Type B pancreatic cell (in vitro differentiated cells): ENCODE measurements around the gene ATRNL1. TPM values are rescaled to one million over a fixed set of nuclear protein-coding genes. Genes with fewer than 3 reads are reported as not detected.
"Not testable (repeated sequence)": the region's sequence is repeated elsewhere in the genome, so short reads cannot be mapped to it uniquely, and the experiment has no call there.

ENCODE experiments used
- DNase-seq: peaks from one replicate; pipeline ENCODE4 v3.0.0; 2021; ENCODE audit warnings: mixed read lengths; ENCODE audit not compliant: unreplicated experiment; ENCODE audit errors: extremely low spot score
- H3K27ac Mint-ChIP-seq: 2 replicates; pipeline ENCODE4 v1.8.0; 2021; ENCODE audit warnings: mild to moderate bottlenecking, mixed read lengths
- H3K27me3 Mint-ChIP-seq: 2 replicates; pipeline ENCODE4 v1.8.0; 2021; ENCODE audit warnings: mixed read lengths
- H3K36me3 Mint-ChIP-seq: 2 replicates; pipeline ENCODE4 v1.8.0; 2021; ENCODE audit warnings: mixed read lengths
- H3K4me1 Mint-ChIP-seq: one replicate; pipeline ENCODE4 v1.8.0; 2021; ENCODE audit warnings: mixed read lengths; ENCODE audit not compliant: unreplicated experiment
- H3K4me3 Mint-ChIP-seq: 2 replicates; pipeline ENCODE4 v1.8.0; 2021; ENCODE audit warnings: mild to moderate bottlenecking, mixed read lengths
- H3K9me3 Mint-ChIP-seq: 2 replicates; pipeline ENCODE4 v1.8.0; 2021; ENCODE audit warnings: mixed read lengths
- CTCF ChIP-seq: fragments of 200-600 bp; sonication (generic); conservative IDR thresholded peaks from 2 replicates; pipeline ENCODE4 v1.5.0; 2021; ENCODE audit warnings: antibody characterized with exemption, mild to moderate bottlenecking
- total RNA-seq: library from RNA; stranded (reverse); gene quantifications from 2 replicates; pipeline ENCODE4 v1.2.1, GENCODE V29; 2021; ENCODE audit warnings: low replicate concordance

Gene ATRNL1
- total RNA-seq, 1 donor from 2014 or later = 38.4 TPM

DNA sequence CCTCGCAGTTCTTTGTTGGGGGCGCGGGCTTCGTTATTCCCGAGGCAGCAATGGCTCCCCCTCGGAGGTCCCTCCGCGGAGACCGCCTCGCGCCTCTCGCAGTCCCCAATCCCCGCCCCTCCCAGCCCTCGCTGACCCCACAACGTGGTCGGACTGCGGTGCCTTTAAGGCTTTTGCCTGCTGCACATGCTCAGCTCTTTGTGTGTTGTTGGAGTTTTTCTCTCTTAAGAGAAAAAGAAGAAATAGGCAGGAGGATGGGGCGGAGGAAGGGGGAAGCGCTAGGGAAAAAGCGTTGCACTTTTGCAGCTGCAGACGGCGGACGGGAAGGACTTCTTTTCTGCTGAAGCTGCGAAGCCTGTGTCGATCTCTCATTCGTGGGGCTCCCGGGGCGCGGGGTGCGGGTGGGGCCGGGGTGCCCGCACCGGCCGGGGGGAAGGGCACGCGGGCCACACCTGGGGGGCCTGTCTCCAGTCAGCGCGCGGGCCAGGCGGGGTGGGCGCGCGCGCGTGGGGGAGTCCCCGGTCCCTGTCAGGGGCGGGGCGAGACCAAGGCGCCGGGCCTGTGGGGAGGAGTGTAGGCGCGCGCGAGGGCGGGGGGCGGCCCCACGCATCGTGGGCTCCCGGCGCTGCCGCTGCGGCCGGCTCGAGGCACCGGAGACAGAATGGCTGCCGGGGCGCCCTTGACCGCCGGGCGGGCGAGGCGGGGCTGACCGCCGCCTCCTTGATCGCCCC, 445 bp upstream of the ATRNL1 start:
- Mint-ChIP-seq H3K27me3 (peaks cover 49% of the 10 kb centered on the region), H3K36me3 (no peaks in the 10 kb centered on the region), H3K4me1 (peaks cover 33% of the 10 kb centered on the region), H3K4me3 (peak overlapping the region; percentile 96), H3K27ac (peak overlapping the region; percentile 92), H3K9me3 (no peaks in the 10 kb centered on the region)
- DNase-seq = peak; percentile 75
- TF ChIP-seq CTCF = no peak

- peak overlapping the region; percentile 49 for H3K27ac Mint-ChIP-seq
- peak; percentile 48 for TF ChIP-seq CTCF
- no peak for DNase-seq
- peak overlapping the region; percentile 87 for H3K4me3 Mint-ChIP-seq
- H3K27me3 Mint-ChIP-seq = peaks cover 49% of the 10 kb centered on the region
- no peaks in the 10 kb centered on the region for H3K9me3 Mint-ChIP-seq
- H3K4me1 Mint-ChIP-seq = peaks cover 33% of the 10 kb centered on the region
- H3K36me3 Mint-ChIP-seq = no peaks in the 10 kb centered on the region
Measured at GRCh38 chr10:115093776-115094408, 727 bp downstream of the ATRNL1 start.

DNA sequence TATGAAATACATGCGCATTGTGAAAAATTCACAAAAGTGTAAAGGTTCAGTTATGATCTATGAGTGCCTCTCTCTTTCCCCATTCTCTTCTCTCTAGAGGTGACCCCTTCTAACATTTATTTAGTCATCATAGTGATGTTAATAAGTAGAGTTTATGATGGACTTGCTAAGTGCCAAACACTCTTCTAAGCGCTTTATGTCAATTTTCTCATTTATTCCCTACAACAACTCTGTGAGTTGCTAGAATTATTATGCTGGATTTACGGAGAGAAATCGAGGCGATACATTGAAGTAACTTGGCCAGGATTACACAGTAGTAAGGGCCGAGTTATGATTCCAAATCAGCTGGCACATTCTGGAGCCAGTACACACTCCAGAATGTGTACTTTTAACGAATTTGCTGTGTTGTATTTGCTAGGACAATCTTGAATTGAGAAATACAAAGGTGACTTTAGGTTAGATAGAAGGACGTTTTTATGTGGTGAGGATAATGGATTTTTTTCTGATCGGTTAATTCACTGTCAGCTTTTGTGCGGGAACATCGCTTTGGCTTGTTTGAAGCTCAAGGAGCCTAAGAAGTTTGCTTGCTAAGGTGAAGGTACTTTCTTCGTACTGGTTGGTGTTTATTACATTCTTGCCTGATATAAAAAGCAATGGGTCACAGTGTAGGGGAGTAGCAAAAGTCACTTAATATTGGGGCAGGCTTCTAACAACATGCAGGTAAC, 1.4 kb downstream of the ATRNL1 start:
- H3K27me3 Mint-ChIP-seq = peaks cover 43% of the 10 kb centered on the region
- no peak for TF ChIP-seq CTCF
- peak overlapping the region; percentile 49 for H3K27ac Mint-ChIP-seq
- no peaks in the 10 kb centered on the region for H3K36me3 Mint-ChIP-seq
- DNase-seq = no peak
- H3K9me3 Mint-ChIP-seq = no peaks in the 10 kb centered on the region
- H3K4me1 Mint-ChIP-seq = peaks cover 33% of the 10 kb centered on the region
- peak overlapping the region; percentile 87 for H3K4me3 Mint-ChIP-seq

DNA sequence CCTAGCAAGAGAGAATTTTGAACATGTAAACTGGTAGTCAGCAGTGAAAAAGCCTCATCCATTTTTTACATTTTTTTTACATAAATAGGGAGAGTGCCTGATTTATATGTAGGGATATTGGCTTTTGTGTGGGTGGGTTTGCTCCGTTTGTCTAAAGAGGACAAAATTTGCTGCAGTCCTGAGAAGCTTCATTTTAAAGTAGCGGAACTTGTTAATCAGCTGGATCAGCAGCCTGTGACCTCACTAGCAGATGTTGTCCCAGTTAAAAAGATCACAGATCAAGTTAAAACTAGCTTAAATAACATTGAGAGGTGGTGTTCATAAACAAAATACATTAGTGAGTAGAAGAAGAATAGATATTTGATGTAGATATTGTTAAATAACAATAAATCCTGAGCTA, 2.6 kb downstream of the ATRNL1 start:
- H3K4me3 Mint-ChIP-seq = peak overlapping the region; percentile 55
- H3K36me3 Mint-ChIP-seq = no peaks in the 10 kb centered on the region
- DNase-seq = no peak
- peaks cover 33% of the 10 kb centered on the region for H3K4me1 Mint-ChIP-seq
- no peak overlapping the region for H3K27ac Mint-ChIP-seq
- peaks cover 39% of the 10 kb centered on the region for H3K27me3 Mint-ChIP-seq
- no peaks in the 10 kb centered on the region for H3K9me3 Mint-ChIP-seq
- TF ChIP-seq CTCF = no peak

DNA sequence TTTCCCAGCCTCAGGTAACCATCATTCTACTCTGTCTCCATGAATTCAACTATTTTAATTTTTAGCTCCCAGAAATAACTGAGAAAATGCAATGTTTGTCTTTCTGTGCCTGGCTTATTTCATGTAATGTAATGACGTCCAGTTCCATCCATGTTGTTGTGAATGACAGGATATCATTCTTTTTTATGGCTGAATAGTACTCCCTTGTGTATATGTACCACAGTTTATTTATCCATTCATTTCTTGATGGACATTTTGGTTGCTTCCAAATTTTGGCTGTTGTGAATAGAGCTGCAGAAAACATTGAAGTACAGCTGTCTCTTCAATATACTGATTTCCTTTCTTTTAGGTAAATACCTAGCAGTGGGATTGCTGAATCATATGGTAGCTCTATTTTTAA, 10.5 kb downstream of the ATRNL1 start:
- Mint-ChIP-seq H3K27ac (no peak overlapping the region), H3K4me3 (no peak overlapping the region), H3K36me3 (peaks cover 25% of the 10 kb centered on the region), H3K27me3 (no peaks in the 10 kb centered on the region), H3K9me3 (peaks cover 17% of the 10 kb centered on the region), H3K4me1 (no peaks in the 10 kb centered on the region)
- DNase-seq = no peak
- TF ChIP-seq CTCF = no peak

DNA sequence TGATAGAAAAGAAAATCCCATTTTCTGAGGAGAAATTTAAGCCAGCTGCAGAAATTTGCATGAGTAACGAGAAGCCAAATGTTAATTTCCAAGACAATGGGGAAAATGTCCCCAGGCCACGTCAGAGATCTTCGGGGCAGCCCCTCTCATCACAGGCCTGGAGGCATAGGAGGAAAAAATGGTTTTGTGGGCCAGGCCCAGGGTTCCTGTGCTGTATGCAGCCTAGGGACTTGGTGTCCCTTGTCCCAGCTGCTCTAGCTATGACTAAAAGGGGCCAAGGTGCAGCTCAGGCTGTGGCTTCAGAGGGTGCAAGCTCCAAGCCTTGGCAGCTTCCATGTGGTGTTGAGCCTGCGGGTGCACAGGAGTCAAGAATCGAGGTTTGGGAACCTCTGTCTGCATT, 12.2 kb downstream of the ATRNL1 start:
- peaks cover 17% of the 10 kb centered on the region for H3K9me3 Mint-ChIP-seq
- not testable (repeated sequence) for H3K27me3 Mint-ChIP-seq, H3K4me3 Mint-ChIP-seq, H3K4me1 Mint-ChIP-seq, H3K27ac Mint-ChIP-seq, DNase-seq
- H3K36me3 Mint-ChIP-seq = peaks cover 25% of the 10 kb centered on the region
